GM21447 (cell line): ENCODE measurements around the gene ENDOV.
"Not testable (repeated sequence)": the region's sequence is repeated elsewhere in the genome, so short reads cannot be mapped to it uniquely, and the experiment has no call there.

Experiments
- ATAC-seq: cut with Tn5 transposase; IDR thresholded peaks from one replicate; pipeline ENCODE4 v1.9.1; 2021; ENCODE audit not compliant: unreplicated experiment

The ENDOV gene

DNA sequence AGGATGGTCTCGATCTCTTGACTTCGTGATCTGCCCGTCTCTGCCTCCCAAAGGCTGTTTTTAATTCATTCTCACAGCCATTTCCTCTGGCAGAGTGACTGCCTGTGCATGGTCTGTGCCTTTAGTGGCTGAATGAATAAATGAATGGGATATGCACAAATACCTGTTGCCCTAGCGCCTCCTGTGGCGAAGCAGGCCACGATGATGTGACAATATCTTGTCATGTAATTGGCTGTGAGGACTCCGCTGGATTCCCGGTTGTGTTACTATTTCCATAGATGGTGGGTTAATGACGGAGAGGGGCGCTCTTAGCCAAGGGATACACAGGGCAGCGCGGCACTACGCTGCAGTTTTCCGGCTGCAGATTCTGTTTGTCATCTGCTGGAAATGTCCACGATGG is 26.8 kb upstream of the ENDOV start:
- ATAC-seq: no peak

DNA sequence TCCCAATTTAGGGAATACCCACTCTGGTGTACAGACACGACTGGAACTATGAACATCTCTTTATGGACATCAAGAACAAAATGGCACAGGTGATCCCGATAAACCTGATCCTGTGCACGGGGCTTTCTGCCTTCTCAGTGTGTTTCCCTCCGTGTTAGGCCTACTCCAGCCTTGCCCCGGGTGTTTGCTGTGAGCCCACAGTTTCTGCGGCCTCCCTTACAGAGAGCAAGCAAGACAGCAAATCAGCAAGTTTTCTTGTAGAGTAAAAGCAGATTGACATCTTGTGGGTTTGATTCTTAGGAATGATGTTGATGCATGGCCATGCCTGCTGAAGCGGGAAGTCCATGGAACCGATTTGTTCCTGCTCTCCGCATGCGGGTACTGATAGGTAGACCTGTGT is 26.4 kb upstream of the ENDOV start:
- no peak for ATAC-seq

DNA sequence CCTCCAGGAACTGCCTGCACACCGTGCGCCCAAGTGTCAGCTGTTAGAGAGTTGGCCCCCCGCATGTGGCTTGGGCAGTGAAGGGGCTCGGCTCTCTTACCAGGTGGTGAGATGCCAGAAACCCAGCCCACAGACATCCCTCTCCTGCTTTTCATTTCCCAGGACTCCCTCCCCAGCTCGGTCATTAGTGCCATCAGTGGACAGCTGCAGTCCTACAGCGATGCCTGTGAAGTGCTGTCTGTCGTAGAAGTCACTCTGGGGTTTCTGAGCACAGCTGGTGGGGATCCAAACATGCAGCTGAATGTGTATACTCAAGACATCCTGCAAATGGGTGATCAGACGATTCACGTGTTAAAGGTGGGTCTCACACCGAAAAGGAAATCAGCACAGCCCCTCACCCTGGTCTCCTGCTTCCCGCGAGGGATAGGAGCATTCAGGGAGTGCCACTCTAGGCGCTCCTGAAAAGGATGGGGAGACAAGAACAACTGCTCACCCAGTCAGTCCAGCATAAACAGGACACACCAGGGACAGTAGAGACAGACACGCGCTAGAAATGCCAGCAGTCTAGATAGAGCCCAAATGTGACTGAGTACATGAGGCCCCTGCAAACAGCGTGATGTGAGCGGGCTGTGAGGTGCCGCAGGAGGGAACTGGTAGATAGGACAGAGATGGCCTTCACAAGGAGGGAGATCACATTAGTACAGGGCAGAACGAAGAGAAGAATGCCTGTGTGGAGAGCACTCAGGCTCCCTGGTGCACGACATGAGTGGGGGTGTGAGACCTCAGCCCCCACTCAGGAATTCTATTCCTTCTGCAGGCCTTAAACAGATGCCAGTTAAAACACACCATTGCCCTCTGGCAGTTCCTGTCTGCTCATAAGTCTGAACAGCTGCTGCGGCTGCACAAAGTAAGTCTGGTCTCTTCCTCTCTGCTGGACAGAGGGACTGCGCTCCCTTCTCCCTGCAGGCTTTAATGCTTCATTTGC is 25.7 kb upstream of the ENDOV start:
- no peak for ATAC-seq

DNA sequence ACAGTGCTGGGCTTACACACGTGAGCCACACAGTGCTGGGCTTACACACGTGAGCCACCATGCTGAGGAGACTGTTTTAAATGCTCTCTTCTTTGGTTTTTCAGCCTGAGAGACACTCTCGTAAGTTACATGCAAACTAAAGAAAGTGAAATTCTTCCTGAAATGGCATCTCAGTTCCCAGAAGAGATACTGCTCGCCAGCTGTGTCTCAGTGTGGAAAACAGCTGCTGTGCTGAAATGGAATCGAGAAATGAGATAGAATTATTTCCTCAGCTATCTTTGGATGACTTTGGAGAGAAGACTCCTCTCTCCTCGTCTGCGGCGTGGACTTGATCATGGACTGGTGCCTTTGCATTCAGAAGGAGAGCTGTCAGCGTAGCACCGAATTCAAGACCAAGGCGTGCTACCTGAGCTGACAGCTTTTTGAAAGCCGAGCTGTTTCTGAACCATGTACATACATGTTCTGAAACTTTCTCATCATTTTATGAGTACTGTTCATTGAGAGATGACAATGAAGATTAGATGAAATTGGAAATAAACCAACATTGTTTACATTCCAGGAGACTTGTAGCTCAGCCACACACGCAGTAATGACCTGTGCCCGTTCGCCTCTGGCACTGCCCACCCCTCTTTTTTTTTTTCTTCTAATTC is 21.6 kb upstream of the ENDOV start:
- ATAC-seq: no peak

DNA sequence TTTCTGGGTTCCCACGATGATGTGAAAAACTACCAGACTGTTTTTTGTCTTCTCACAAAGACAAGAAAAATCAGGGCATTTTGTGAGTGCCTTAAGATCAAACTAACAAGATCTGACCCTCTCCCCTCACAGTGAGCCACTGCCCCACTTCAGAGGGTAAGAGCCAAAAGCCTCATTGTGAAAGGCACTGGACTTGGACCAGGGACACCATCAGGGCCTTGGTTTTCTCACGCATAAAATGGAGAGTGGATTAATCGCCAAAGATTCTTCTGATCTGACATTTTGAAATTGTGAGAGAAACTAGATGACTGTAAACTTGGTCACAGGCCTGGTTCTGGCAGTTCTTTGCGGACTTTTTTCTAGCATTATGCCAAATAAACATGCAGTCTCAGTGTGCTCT is 21.0 kb upstream of the ENDOV start:
- no peak for ATAC-seq

DNA sequence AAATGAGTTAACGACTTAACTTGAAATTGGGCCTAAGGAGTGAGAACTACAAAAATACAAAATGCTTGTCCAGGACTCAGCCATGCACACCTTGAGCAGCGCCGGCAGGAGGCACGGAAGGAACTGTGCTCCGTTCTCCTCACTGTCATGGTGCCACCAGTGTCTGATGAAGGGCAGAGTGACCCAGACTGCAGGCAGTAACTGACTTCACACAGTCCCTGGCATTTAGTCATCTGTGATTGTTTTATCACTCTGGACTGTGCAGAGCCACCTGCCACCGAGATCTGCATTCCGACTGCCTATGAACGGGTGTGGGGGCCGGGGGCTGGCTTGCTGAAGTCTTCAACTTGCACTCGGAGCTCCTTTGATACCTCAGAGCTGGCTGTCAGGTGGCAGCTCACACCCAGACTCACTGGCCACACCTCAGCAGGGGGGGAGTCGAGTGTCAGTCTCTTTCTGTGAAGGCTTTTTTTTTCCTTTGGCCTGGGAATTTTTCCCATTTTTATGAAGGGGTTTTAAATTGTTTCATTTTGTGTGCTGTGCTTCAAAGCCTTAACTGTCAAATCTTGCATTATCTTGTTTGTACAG is 20.2 kb upstream of the ENDOV start:
- no peak for ATAC-seq

DNA sequence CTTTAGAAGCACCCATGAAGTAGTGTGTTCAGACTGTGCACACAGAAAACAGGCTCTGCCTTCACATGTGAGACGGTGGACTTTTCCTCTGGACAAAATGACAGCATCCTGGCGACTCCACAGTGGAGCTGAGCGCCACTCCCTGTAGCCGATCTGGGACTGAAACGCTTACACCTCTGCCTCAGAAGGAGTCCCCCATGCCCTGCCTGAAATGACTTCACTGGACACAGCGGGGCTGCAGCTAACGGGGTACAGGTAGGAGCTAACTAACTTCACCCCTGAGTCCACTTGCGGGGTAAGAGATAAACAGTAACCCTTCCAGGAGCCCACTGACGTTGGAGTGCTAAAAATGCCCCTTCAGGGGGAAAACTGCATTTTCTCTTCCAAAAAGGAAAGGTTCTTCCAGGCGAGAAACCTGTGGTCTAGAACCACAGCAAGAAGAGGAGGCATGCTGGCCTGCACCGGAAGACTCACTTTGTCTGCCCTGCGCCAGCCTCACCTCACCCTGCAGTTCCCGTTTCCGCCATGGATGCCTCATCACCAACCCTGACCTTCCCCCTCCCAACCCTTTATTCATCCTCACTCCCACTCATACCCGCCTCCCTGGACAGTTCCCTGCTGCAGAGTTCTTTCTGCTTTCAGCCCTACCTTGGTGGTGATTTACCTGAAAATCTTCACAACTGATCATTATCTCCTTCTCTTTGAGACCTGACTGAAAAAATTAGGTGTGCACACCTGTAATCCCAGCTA is 19.4 kb upstream of the ENDOV start:
- ATAC-seq: no peak

DNA sequence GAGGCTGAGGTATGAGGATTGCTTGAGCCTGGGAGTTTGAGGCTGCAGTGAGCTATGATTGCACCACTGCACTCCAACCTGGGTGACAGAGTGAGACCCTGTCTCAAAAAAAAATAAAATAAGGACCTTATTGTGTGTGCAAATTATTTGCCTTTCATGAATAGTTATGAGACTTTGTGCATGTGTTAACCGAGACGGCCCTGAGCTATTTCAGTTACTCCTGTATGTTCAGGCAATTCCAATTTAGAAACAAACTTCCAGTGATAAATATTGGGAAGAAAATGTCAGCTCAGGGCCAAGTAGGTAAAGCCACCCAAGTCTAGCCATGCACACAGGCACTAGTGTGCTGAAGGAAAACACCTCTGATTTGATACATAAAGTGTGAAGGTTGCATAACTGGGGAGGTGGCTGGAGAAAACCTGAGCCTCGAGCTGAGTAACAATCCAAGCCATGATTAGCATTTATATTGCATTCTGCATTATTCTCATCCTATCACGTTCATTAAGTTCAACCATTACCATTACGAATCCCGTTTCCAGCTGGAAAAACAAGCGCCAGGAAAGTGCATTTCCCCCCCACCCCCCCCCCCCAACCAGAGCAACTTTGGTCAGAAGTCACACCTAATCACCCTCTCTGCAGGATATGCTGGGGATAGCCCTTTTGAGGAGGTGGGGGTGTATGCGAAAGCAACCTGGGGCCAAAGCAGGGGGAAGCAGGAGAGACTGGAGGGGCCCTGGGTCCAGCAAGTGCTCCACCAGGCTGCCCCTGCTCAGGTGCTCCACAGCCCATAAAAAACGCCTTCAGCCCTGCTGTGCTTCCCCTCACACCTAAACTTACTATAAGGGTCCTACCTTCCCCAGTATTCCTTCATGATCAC is 18.6 kb upstream of the ENDOV start:
- no peak for ATAC-seq

DNA sequence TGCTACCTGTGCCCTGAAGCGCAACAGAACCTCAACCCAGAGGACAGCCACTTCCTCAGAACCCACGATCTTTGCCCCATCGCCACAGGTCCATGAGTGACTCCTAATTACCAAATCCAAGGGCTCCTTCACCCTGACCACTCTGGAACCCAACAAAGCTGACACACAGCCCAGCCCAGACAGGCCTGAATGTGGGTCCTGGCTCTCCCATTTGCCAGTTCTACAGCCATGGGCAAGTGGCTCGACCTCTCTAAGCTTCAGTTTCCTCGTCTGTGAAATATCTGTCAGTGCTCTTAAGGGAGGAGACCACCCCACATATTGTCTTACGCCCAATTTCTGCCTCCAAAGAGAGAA is 18.0 kb upstream of the ENDOV start:
- ATAC-seq: no peak

DNA sequence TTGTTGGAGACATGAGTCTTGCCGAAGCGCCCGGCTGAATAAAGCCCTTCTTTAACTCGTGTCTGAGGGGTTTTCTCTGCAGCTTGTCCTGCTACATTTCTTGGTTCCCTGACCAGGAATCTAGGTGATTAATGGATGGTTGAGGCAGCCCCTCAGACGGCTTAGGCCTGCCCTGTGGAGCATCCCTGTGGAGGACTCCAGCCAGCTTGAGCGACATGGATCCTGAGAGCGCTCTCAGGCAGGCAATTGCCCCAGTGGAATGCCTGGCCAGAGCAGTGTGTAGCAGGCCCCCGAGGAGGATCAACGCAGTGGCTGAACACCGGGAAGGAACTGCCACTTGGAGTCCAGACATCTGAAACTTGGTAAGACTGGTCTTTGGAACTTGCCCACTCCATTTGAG is 17.3 kb upstream of the ENDOV start:
- no peak for ATAC-seq

DNA sequence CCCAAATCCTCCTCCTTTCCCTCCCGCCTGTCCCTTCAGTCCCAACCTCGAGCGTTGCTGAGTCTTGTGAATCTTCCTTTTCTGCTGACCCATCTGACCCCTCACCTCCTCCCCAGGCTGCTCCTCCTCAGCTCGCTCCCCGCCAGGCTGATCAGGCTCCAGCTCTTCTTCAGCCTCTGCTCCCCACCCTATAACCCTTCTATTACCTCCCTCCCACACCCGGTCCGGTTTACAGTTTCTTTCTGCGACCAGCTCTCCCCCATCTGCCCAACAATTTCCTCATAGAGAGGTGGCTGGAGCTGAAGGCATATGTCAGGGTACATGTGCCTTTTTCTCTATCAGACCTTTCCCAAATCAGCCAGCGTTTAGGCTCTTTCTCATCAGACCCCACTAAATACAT is 13.9 kb upstream of the ENDOV start:
- ATAC-seq: not testable (repeated sequence)

DNA sequence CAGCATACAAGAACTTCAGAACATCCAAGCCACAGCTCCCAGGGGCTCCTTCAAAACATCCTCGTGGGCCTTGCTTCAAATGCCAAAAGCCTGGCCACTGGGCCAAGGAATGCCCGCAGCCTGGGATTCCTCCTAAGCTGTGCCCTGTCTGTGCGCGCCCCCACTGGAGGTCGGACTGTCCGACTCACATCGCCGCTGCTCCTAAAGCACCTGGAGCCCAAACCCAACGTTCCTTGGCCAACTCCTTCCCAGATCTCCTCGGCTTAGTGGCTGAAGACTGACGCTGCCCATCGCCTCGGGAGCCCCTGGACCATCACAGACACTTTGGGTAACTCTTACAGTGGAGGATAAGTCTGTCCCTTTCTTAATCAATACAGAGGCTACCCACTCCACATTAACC is 12.9 kb upstream of the ENDOV start:
- ATAC-seq: not testable (repeated sequence)

DNA sequence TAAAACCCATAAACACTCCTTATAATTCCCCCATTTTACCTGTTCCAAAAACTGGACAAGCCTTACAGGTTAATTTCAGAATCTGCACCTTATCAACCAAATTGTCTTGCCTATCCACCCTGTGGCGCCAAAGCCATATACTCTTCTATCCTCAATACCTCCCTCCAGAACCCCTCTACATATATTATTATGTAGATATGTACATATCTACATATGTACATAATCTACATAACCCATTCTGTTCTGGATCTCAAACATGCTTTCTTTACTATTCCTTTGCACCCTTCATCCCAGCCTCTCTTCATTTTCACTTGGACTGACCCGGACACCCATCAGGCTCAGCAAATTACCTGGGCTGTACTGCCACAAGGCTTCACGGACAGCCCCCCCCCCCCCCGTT is 12.0 kb upstream of the ENDOV start:
- ATAC-seq: no peak

DNA sequence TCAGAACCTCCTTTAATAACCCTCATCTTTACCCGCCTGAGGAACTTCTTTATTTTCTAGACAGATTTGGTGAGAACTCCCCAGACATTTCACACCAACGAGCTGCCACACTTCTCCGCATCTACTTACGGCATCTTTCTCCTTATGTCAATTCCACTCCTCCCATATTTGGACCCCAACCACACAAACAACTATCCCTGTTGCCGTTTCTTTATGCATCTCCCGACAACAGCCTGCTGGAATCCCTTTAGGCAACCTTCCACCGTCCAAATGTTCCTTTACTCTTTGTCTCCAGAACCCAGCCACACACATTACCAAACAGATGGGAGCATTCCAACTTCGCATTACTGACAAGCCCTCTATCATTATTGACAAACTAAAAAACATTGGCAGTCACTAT is 8.8 kb upstream of the ENDOV start:
- no peak for ATAC-seq

DNA sequence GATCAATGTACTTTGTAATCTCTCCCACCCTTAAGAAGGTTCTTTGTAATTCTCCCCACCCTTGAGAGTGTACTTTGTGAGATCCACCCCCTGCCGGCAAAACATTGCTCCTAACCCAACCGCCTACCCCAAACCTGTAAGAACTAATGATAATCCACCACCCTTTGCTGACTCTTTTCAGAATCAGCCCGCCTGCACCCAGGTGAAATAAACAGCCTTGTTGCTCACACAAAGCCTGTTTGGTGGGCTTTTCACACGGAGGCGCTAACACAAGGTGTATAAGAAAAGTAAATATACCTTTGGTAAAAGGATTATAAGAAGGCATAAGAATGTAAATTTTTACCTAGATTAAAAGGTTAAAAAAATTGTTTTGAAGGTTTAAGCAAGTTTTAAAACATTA is 7.0 kb upstream of the ENDOV start:
- not testable (repeated sequence) for ATAC-seq

DNA sequence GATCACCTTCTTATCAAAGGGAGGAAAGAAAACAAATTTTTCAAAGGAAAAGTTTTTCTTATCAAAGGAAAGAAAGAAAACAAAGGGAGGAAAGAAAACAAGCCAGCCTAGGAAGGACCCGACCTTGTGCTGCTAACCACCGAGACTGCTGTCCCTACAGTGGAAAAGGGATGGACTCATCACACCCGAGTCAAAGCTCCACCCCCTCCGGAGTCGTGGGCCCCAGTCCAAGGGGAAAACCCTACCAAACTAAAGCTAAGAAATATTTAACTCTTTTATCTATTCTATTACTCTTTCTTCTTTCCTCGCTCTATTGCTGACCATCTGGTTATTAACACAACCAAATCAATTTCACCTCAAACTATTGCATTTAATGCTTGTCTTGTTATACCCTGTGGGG is 6.1 kb upstream of the ENDOV start:
- ATAC-seq: no peak

DNA sequence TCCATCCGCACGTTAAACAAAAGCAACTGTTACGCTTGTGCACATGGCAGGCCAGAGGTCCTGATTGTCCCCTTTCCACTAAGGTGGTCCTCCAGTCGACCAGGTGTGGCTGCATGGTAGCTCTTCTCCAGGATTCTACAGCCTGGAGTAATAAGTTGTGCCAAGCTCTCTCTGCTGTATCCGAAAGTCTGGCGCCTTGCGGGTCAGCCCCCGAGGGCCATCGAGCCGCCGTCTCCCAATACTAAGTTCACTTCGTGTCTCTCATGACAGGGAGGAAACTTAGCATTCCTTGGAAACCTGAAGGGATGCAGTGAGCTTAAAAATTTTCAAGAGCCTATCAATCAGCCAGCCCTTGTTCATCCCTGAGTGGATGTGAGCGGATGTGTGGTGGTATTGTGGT is 5.3 kb upstream of the ENDOV start:
- no peak for ATAC-seq

DNA sequence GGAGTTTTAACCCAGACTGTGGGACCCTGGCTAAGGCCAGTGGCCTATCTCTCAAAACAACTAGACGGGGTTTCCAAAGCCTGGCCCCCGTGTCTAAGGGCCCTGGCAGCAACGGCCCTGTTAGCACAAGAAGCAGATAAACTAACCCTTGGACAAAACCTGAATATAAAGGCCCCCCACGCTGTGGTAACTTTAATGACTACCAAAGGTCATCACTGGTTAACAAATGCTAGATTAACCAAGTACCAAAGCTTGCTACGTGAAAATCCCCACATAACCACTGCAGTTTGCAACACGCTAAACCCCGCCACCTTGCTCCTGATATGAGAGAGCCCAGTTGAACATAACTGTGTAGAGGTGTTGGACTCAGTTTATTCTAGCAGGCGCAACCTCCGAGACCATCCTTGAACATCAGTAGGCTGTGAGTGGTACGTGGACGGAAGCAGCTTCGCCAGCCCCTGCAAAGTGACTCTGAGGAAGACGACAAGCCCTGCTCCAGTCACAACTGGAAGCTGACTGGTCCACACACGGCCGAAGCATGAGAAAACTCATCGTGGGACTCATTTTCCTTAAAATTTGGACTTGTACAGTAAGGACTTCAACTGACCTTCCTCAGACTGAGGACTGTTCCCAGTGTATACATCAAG is 4.4 kb upstream of the ENDOV start:
- not testable (repeated sequence) for ATAC-seq

DNA sequence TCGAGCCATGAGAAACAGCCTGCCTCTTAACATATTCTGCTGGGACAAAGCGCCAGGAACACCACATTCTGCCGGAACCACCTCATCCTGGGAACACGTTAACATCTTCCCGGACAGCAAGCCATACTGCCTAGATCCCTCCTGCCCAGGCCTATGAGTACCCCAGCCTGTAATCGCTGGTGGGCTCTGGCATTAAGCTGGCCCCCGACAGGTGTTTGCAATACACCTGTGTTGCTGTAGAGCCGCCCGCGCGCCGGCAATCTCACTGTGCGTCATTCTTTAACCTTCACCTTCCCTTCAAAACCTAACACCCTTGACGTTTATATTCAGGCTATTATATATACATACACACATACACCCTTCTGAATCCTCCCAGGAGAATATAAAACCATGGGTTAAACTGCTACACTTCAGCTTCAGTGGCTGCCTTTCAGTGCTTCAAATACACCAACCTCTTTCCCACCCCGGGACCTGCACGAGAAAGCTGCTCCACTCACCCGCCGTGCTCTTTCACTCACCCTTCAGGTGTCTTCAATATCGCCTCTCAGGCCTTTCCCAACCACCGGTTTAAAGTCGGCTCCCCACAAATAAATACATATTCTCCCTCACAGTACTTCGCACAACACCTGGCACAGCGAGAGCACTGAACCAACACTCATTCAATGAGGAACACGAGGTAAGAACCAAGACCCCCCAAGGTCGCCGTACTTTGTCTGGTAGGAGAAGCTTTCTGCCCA is 1.0 kb upstream of the ENDOV start:
- no peak for ATAC-seq

DNA sequence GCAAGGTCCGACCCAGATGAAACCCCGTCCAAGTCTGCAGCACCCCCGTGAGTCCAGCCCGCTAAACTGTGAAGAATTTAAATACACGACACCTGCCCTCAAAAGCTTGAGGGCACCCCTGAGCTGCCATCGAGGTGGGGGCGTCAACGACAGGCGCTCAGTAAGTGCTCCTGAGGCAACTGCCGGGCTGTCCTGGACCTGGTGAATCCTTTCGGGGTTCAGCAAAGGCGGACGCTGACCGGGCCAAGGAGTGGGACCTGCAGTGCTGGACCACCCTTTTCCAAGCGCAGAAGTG is 512 bp upstream of the ENDOV start:
- no peak for ATAC-seq
